ENCODE data around the gene NCAPG2.

NCAPG2 gene

DNA sequence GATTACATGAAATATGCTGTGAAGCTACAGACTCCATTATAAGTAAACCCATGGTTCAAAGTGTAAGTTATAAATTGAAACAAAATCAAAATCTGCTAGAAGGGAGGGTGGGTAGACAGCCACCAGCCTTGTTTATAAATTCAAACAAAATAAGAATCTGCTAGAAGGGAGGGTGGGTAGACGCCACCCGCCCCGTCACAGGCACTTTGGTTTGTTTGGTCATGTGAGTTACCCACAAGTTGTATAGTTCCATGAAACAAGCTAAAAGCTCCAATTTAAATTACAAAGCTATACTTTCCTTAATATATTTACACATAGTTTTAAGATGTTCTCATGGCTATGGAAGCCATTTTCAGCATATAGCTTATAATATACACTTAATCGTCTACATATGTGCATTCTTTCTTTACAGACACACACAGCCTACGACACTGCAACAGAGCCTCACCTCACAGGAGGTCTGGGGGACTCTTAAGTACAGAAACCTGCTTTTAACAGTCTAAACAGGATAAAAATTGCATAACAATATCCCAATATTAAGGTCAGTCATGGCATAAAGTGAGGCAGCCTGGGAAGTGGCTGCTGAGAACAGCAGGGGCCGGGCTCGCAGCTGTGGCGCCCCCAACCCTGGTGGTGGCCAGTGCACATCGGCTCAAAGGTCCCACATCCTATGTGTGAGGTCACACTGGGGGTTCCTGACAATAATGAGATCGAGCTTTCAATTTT is 28.1 kb upstream of the NCAPG2 start:
- DNase-seq, result no peak

DNA sequence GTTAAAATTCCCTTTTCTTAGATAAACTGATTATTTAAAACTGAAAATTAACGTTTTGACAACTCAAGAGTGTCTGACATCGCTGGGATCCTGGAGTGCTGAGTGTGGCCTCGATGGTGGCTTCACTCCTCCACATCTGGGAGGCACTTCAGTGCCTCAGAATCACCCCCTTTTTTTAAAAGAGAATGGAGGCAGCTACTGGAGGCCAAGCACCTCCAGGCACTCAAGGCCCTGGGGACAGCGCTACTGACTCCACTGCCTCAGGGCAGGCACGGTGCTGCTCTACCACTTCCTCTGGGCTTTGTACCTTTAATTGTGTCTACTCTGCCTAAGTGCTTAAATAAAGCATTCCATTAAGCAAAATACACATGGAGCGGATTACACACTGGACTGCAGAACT is 27.2 kb upstream of the NCAPG2 start:
- no peak for DNase-seq

DNA sequence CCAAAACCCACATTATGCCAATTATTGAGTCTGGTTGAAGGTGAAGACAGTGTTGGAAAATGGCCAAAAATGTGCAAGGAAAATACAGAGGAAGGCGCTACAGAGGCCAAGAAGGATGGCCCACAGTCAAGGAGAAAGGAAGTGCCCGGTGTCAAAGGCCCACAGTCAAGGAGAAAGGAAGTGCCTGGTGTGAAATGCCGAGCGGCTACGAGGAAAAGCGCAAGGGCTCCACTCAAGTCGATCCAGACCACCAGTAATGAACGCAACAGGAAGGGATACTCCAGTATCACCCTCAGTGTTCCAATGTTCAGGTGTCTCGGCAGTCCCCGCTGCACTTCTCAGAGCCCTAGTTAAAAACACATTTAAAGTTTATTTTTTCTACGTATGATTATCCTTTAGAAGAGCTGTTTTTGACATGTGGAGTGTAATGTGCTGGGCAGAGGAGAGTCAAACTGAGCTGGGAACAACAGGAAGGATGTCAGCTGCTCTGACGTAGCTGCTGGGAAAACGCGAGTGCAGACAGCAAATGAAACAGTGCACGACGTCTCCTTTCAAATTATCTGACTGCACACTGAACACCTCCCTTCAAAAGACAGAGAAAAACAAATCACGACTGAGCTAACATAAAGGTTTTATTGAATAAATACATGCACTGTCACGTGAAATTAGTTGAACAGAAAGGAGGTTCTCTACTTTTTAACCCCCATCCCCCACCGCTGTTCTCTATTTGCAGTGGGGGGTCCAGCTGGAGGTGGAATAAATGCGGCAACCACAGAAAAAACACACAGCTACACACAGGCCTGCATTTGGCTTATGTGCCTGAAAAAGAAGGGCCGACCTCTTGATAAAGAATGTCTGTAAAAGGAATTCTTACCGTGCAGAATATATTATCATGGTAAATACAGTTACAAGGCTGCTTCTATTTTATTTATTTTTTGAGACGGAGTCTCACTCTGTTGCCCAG is 26.1 kb upstream of the NCAPG2 start:
- DNase-seq, result no peak

DNA sequence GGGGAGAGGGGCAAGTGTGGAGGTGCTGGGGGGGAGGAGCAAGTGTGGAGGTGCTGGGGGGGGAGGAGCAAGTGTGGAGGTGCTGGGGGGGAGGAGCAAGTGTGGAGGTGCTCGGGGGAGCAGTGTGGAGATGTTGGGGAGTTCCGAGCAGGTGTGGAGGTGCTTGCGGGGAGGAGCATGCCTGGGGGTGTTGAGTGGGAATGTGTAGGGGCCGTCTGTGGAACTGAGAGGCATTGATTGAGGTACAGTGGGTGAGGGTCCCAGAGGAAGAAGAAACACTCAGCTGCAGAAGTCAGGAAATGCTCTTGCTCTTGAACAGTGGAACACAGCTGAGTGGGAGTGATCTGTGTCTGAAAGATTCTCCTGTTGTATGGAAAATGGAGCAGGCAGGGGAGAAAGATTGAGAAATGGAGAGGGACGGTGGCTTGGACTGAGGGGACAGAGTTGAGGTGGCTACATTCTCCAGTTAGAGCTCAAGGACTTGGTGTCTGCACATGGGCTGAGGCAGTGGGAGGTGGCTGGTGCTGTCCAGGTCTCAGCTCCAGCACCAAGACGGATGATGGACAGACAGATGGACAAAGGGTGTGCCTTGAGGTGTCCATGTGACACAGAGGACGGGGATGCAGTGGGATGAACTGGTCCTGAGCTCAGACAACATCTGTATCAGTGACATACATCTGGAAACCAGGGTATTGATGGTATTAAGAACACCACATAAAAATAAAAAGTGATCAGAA is 25.2 kb upstream of the NCAPG2 start:
- no peak for DNase-seq

DNA sequence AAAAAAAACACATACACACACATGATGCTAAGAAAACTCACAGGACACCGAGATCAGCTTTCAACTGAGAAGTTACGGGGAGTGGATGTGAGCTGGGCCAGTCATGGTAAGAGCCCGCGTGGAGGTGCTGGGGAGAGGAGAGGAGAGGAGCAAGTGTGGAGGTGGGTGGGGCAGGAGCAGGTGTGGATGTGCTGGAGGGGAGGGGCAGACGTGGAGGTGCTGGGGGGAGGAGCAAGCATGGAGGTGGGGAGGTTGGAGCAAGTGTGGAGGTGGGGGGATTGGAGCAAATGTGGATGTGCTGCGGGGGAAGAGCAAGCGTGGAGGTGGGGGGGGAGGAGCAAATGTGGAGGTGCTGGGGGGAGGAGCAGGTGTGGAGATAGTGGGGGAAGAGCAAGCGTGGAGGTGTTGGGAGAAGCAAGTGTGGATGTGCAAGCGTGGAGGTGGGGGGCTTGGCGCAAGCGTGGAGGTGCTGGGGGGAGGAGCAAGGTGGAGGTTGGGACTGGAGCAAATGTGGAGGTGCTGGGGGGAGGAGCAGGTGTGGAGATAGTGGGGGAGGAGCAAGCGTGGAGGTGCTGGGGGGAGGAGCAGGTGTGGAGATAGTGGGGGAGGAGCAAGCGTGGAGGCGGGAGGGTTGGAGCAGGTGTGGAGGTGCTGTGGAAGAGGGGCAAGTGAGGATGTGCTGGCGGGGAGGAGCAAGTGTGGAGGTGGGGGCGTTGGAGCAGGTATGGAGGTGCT is 24.5 kb upstream of the NCAPG2 start:
- no peak for DNase-seq

DNA sequence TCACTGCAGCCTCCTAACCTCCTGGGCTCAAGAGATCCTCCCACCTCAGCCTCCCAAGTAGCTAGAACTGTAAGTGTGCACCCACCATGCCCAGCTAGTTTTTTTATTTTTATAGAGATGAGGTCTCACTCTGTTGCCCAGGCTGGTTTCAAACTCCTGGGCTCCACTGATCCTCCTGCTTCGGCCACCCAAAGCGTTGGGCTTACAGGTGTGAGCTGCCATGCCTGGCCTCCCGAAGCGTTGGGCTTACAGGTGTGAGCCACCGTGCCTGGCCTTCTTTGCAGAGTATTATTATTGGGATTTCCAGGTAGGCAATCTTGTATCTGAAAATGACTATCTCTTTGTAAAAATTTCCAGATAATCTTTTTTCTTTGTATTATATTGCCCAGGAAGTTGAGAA is 23.1 kb upstream of the NCAPG2 start:
- DNase-seq, result no peak

DNA sequence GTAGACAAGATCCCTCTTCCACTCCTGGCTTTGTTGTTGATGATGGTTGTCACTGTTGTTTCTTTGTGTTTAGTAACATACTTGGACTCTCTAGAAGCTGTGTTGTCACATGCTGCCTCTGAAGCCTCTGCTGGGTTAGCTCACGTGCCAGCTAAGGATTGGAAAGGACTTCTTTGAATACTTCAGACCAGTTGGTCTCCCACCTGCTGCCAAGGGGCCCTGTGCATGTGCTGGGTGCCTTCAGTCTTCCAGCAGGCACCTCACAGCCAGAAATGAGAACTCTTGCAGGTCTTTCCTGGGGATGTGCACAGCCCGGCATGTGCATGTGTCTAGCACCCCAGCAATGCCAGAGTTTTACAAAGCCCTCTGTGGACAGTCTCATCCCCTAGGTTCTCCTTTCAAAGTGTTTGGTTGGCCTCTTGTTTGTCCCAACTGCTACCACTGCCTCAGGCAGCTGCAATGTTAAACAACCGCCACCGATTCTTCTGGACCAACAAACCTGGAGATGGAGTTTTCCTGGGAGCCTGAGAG is 21.7 kb upstream of the NCAPG2 start:
- no peak for DNase-seq

DNA sequence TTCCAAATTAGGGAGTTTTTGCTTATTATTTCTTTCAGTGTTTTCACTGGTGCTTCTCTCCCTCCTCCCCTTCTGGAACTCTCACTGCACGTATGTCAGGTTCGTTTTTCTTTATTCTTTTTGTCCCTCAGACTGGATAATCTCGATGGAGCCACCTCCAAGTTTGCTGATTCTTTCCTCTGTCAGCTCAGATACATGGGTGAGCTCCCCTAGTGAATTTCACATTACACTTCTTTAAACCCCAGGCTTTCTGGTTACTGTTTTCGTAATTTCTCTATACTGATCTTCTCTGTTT is 20.8 kb upstream of the NCAPG2 start:
- DNase-seq, result no peak

DNA sequence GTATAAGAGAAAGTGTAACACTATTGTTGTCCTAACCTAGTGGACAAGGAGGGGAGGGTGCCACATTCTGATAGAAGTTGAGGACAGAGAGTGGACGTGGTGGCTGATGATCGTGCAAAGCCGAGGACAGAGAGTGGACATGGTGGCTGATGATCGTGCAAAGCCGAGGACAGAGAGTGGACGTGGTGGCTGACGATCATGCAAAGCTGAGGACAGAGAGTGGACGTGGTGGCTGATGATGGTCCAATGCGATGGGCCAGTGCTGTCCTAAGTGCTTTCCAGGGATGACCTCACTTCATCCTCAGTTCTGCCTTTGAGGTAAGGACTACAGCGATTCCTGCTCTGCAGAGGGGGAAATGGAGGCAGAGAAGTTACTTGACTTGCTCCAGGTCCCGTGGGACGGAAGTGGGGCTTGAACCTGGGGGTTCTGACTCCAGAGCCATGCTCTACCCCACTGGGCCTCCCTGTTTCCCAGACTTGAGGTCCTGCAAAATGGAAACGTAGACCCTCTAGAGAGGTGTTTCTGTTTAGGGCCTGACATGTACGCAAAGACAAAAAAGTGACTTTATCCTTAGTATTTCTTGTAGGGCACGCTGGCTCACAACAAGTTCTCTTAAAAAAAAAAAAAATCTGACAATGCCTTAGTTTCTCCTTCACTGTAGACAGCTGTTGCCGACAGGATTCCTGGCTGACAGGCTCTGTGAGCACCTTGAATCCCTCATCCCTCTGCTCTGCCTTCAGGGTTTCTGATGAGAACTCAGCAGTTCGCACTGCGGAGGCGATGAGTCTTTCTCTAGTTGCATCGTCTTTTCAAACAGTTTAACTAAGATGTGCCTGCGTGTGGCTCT is 20.3 kb upstream of the NCAPG2 start:
- DNase-seq, result no peak

DNA sequence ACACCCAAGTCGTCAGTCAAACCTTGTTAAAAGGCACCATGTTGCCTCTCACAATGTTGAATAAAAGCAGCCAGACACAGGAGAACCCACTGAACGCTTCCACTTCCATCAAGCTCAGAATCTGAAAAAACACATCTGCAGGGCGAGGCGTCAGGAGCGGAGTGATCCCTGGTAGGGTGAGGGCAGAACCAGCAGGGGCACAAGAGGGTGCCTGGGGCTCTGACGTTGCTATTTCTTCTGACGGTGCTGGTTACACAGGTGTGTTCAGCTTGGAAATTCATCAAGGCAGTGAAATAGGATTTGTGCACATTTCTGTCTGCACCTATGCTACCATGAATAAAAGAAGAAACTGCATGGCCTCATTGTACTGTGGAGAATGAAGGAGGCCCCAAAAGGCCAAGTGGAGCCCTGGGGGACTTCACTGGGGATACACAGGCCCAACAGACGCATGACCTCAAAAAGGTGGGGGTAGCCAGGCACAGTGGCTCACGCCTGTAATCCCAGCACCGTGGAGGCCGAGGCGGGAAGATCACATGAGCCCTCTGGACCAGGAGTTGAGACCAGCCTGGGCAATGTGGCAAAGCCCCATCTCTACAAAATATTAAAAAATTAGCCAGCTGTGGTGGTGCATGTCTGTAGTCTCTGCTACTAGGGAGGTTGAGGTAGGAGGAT is 19.2 kb upstream of the NCAPG2 start:
- DNase-seq, result no peak

DNA sequence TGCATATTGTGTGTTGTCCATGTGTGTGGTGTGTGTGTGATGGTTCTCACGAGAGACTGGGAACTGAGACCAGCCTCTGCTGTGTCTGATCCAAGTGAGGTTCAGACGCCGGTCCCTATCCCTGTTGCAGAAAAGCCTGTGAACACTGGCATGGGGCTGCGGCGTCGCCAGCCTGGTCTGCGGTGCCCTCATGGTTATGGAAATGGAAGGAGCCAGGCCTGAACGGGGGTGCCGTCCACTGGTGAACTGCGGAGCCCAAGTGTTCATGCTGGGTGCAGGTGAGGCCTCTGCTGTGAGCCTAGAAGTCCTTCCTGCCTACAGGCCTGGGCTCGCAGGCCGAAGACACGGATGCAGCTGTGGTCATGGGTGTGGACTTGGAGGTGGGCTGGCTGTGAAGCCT is 18.7 kb upstream of the NCAPG2 start:
- DNase-seq, result no peak

DNA sequence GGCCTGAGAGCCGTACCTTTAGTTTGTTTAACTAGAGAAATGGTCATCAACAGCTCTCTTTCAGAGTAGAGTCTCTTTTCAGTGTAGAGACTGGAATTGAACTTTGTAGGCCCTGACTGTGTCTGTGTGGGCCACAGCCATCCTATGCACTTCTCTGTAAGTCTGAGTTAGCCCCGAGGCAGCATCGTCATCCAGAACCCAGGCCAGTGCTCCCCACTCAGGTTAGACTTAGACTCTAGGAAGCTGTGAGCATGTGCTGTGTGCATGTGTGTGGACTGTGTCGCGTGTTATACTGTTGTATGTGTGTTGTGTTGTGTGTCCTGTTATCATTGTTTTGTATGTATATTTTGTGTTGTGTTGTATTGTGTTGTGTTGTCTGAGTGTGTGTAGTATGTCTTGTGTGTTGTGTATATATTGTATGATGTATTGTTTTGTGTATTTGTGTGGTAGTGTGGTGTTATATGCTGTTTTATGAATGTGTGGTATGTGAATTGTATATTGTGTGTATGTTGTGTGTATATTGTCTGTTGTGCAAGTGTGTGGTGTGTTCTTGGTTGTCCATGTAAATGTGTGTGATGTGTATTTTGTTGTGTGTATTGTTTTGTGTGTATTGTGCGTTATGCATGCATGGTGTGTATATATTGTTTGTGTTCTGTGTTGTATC is 18.1 kb upstream of the NCAPG2 start:
- DNase-seq, result no peak

DNA sequence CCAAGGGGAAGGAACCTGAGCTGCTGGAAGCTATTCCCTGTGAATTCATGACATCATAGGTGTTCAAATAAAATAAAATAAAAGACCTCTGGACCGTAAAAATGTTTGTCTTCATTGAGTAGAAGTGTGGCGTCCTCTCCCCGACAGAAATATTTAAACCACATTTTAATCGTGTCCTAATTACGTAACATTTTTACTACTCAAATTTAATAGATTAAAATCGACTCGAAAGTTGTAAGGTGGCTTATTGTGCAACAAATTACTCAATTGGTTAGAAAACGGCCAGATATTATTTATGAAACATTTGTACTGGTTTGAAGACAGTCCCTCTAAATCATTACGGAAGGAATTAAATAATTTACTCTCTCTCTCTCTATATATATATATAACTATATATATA is 15.5 kb upstream of the NCAPG2 start:
- DNase-seq, result no peak

DNA sequence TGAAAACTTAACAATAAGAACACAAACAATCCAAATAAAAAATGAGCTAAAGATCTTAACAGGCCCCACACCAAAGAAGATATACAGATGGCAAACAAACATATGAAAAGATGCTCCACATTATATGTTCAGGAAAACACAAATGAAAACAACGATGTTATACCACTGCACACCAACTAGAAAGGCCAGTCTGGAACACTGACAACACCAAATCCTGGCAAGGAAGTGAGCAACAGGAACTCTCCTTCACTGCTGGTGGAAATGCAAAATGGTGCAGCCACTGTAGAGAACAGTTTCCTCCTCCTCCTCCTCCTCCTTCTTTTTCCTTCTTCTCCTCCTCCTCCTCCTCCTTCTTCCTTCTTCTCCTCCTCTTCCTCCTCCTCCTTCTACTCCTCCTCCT is 12.2 kb upstream of the NCAPG2 start:
- no peak for DNase-seq

DNA sequence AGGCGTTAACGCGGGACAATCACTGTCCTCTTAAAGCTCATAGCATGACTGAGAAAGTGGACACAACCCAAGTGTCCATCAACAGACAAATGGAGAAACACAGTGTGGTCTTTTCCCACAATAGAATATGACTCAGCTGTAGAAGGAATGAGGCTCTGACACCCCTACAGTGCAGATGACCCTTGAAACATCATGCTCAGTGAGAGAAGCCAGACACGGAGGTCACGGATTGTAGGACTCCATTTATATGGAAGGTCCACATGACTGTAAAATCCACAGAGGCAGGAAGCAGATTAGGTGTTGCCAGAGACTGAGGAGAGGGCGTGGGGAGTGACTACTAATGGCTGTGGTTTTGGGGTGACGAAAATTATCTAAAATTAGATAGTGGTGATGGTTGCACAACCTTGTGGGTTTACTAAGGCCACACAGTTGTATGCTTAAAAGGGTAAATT is 6.1 kb upstream of the NCAPG2 start:
- no peak for DNase-seq

DNA sequence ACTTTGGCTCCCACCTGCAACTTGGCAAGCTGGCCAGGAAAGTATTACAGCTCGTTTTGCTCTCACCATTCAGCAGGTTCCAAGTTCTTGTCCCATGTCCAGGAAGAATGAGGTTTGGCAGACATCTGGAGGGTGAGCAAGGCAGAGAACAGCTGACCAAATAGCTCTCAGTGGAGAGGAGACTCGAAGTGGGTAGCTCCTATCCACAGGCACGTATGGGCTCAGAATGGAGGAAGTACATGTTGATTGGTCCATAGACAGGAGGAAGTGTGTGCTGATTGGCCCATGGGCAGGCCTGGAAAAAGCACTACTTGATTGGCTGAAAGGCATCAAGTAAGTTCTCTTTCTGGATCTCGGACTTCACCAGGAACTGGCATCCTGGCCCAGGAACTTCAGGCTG is 3.0 kb upstream of the NCAPG2 start:
- DNase-seq, result no peak

DNA sequence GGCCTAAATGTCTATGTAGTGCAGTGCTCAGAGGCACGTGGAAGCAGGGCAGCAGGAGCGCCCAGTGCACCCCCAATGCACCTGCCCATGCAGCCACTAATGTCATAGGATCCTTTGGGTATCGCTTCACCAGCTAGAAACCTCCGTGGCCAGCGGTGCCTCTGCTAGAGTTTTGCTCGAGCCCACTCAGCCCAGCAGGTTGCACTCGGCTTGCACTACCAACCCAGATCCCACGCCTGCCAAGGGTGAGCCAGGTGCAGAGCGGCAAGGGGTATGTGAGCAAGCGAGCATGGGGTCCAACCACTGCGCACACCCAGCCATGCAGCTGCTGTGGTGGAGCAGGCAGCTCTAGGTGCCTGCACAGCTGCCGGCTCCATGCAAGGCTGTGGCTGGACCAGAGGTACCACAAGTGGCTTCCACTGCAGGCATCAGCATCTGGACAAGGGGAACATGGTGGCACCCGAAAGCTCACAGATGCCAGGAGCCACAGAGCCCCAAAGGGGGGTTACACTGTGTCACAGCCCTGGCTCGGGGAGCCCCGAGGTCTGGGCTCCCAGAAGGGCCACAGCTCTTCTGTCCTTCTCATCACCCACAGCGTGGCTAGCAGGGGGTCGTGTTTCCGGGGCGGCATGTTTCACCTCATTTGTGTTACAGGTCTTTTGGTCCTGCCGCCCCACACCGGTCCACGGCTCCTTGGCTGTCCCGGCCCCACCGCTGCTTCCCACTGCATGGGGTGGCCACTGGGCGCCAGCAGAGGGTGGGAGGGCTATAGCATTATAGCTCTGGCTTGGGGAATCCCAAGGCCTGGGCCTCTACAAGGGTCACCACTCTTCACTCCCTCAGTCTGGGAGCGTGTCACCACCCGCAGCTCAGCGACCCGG is 2.3 kb upstream of the NCAPG2 start:
- DNase-seq, result no peak

DNA sequence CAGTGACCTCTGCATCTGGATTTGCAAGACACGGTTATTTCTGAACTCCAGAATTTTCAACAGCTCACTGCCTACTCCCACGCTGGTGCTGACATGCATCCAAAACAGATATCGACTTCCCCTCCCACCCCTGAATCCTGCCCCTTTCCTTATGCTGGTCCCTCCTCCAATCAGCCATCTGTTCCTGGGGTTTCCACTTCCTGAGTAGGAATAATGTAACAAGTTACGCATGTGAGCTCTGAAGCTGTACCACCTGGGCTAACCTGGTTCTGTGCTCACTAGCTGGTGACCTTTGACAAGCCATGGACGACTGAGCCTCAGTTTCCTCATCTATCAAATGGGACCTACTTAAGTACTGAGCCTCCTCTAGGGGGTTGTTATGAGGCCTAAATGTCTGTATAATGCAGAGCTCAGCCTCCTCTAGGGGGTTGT is 1.7 kb upstream of the NCAPG2 start:
- no peak for DNase-seq

DNA sequence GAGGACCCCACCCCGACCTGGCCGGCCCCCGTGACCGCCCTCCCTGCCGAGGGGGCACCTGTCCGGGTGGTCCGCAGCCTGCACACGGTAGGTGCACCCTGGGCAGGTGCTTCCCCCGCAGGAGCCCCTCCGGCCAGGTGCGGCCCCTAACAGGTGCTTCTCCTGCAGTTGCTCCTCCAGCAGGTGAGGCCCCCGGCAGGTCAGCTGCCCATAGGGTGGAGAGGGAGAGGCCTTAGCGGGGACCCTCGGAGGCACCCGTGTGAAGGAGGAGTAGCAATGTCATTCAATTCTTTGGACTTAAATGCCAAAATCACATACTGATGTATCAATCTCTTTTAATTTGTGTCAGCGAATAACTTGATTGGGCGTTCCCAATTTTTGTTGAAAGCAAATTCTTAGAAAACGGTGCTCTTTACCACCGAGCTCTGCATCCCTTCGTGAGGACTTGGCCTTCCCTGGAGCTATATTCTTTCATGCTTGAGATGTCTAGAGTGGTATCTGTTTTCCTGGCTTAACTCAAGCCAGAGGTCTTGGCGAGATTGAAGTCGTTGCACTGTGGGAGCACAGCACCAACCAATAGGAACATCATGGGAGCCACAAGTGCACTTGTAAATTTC is 738 bp upstream of the NCAPG2 start:
- no peak for DNase-seq
